HG03460 (cell line): ENCODE data around the gene TRAPPC6A.
A peak's percentile ranks its signal among the peaks of the same experiment; 100 is the strongest.

ENCODE experiments used
- ATAC-seq: cut with Tn5 transposase; IDR thresholded peaks from one replicate; pipeline ENCODE4 v1.9.1; 2021; ENCODE audit not compliant: unreplicated experiment

TRAPPC6A gene

GRCh38 chr19:45186509-45187334, 8.7 kb upstream of the TRAPPC6A start:
- ATAC-seq: no peak

DNA sequence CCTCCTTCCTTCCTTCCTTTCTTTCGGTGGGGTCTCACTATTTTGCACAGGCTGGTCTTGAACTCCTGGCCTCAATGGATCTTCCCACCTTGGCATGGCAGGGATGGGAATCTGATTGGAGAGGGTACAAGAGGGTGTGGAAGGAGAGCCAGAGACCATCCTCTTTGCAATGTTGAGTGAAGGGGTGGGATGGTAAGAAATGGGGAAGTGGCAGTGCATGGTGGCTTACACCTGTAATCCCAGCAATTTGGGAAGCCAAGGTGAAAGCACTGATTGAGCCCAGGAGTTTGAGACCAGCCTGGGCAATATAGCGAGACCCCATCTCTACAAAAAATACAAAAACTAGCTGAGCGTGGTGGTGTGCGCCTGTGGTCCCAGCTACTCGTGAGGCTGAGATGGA, 6.1 kb upstream of the TRAPPC6A start:
- ATAC-seq: no peak

GRCh38 chr19:45182758-45183157, 4.7 kb upstream of the TRAPPC6A start:
- ATAC-seq: no peak

DNA sequence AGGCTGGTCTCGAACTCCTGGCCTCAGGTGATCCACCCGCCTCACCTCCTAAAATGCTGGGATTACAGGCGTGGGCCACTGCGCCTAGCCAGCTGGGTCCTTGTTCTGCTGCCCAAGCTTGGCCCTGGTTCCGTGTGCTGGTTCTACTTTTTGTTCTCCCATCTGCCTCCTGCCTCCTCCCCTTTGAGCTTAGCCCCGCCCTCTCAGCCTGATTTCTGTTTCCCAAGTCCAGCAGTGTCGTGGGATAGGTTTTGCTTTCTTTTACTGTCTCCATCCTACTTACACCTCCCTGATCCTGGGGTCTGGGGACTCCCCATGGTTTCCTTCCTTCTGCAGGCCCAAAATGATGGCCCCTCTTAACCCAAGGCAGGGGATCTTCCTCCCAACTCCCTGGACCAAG, 2.9 kb upstream of the TRAPPC6A start:
- no peak for ATAC-seq

GRCh38 chr19:45179892-45180370, 1.9 kb upstream of the TRAPPC6A start:
- ATAC-seq: no peak

GRCh38 chr19:45179072-45179891, 1.2 kb upstream of the TRAPPC6A start:
- ATAC-seq: no peak

DNA sequence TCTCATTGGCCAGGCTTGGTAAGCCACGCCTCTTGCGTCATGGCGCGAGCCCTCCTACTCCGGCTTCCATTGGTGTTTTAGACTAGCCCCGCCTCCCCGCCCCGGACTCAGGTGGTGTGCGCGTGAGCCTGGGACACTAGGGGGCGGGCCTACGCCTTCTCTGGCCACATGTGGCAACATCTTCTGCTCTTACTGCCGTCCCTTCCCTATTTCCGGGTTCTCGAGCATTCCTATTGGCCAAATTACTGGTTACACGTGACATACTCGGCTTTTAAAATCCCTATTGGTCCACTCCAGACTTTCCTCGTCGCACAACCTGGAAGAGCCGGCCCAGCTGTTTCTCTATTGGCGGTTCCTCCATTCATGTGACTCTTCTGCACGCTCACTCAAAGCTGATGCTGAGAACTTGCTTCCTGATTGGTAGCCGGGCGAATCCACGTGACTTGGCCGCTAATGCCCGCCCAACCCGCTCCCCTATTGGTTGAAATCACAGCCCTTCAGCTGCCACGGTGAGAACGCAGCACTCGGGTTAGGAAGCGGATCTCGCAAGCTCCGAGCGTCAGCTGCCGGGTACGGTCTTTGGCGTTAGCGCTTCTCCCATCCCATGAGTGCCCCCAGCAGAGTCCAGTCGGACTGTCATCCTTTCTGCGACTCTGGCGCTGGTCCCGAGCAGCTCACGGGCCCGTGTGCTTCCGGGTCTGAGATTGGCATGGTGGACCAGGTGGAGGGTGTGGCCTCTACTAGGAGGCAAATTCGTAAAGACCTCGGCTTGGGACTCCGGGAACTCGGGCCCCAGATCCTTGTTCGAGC, 430 bp upstream of the TRAPPC6A start, which contains the start of gene BLOC1S3:
Gene BLOC1S3 (plus strand): TSS at position 523 of the 810 bp plus-strand sequence. CDS start 513 bp downstream, outside the sequence.
- ATAC-seq: peak; percentile 71

DNA sequence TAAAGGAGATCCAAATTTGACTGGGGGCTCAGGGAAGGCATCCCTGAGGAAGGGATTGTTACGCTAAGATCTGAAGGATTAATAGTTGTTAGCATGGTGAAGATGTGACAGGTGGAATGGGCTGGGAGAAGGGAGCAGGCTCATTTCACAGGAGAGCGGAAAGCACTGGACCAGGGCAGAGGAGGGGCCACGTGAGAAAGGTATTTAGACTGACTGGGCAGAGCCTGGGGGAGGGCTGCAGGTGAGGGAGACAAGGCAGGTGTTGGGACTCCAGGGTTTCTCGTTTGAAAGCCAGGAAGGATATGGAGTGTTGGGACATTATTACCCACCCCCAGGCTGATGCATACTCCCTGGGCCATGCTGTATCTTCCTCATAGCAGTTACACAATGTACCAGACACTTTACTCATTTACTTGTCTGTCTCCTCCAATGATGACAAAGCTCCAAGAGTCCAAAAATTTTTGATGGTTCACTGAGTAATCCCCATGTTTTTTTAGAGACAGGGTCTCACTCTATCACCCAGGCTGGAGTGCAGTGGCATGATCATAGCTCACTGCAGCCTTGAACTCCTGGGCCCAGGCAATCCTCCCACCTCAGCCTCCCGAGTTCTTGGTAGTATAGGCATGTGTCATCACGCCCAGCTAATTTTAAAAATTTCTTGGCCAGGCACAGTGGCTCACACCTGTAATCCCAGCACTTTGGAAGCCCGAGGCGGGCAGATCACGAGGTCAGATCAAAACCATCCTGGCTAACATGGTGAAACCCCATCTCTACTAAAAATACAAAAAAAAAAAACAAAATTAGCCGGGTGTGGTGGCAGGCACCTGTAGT, 2.3 kb downstream of the TRAPPC6A start:
- no peak for ATAC-seq

GRCh38 chr19:45173816-45174215, 4.2 kb downstream of the TRAPPC6A start:
- no peak for ATAC-seq

GRCh38 chr19:45172611-45173208, 5.3 kb downstream of the TRAPPC6A start:
- ATAC-seq: no peak

- ATAC-seq: no peak
Measured at GRCh38 chr19:45172173-45172572, 5.9 kb downstream of the TRAPPC6A start.

DNA sequence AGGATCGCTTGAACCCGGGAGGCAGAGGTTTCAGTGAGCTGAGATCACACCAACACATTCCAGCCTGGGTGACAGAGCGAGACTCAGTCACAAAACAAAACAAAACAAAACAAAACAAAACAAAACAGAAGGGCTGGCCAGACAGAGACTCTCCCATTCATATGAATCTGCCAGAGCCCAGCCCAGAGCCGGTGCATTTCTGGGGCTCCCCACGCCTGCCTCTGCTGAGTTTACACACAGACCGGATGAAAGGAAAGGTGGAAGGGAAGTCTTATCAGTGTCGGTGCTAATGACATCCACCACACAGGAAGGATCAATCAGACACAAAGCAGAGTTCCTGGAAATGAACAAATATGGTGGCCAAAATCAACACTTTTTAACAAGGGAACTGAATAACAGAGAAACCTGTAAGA, 6.8 kb downstream of the TRAPPC6A start:
- no peak for ATAC-seq

- ATAC-seq: no peak
Measured at GRCh38 chr19:45170146-45171106, 7.6 kb downstream of the TRAPPC6A start.

DNA sequence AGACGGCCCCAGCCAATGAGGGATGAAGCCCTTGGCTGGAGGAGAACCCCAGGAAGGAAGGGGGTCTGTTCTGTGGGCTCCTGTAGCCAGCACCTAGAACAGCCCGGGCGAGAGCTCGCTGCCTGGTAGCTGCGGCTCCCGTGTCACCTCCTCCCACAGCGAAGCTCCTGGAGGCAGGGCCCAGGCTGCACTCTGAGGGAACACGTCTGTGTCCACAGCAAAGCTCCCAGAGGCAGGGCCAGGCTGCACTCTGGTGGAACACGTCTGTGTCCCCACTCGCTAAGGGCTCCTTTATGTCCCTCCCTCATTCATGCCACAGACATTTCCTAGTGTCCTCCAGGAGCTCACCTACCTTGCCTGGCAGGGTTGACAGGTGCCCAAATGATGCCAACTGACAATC, 8.4 kb downstream of the TRAPPC6A start:
- no peak for ATAC-seq

DNA sequence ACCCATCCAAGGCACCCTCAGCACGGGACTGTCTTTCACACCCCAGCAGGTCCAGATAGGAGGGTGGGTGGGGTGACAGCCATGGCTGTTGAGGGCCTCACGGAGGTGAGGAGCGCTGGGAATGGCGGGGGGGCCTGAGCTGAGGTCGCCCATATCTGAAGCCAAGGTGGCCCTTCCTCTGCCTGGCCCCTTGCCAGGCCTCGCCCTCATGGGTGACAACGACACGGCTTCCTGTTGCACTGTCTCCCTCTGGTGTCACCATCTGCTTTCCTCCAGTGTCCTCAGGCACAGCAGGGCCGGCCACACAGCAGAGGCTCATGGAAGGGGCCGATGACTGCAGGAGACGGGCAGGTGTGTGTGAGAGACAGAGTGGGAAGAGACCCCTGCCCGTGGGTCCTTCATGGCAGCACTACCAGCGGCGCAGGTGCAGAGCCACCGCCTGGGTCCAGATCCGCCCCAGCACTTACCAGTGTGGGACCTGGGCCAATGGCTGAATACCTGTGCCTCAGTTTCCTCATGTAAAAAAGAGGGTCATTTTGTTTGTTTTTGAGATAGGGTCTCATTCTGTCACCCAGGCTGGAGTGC, 9.2 kb downstream of the TRAPPC6A start:
- ATAC-seq: no peak

DNA sequence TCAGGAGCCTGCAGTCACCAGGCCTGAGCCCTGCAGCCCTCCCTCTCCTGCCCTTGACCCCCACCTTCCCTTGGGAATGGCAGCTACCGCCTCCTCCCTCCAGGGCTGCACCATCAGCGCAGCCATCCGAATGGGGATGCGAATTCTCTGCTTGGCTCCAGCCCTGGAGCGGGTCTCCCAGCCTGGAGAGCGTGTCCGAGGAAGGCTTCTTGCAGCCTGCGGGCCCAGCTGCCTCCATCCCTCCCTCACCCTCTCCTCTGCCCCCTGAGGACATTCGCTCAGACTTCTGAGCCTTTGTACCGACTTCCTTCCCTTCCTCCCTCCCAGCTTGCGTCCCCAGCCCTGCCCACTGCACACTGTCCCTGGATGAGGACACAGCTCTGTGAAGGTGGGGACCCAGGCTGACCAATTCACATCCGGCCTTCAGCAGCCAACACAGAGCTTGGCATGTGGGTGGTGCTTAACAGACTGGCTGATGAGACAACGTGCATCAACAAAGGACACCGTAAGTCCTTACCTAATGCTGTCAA, 11.2 kb downstream of the TRAPPC6A start:
- no peak for ATAC-seq

GRCh38 chr19:45164577-45165335, 13.3 kb downstream of the TRAPPC6A start:
- peak; percentile 64 for ATAC-seq
